ENCODE data around the gene SPOCK1.

SPOCK1 gene

GRCh38 chr5:137287569-137287968 is 211.6 kb downstream of the SPOCK1 start:
- DNase-seq (ENCODE audit: low read depth in 1 of 2, low spot score in 1 of 2), result no peak
- Histone ChIP-seq H3K27me3 (ENCODE audit: insufficient read depth, poor library complexity, severe bottlenecking) (no peaks in the 10 kb centered on the region), H3K4me3 (replicated peaks; ENCODE audit: insufficient read depth, low read length) (no peak overlapping the region), H3K27ac (replicated peaks) (no peak overlapping the region)
- no peak for TF ChIP-seq POLR2AphosphoS5 (IDR thresholded peaks at IDR 0.05; ENCODE audit: low read depth)
- TF ChIP-seq SPI1 (IDR thresholded peaks at IDR 0.05; ENCODE audit: borderline replicate concordance, low read depth), result no peak
- TF ChIP-seq, protein P1, sequence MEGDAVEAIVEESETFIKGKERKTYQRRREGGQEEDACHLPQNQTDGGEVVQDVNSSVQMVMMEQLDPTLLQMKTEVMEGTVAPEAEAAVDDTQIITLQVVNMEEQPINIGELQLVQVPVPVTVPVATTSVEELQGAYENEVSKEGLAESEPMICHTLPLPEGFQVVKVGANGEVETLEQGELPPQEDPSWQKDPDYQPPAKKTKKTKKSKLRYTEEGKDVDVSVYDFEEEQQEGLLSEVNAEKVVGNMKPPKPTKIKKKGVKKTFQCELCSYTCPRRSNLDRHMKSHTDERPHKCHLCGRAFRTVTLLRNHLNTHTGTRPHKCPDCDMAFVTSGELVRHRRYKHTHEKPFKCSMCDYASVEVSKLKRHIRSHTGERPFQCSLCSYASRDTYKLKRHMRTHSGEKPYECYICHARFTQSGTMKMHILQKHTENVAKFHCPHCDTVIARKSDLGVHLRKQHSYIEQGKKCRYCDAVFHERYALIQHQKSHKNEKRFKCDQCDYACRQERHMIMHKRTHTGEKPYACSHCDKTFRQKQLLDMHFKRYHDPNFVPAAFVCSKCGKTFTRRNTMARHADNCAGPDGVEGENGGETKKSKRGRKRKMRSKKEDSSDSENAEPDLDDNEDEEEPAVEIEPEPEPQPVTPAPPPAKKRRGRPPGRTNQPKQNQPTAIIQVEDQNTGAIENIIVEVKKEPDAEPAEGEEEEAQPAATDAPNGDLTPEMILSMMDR (IDR thresholded peaks at IDR 0.05; ENCODE audit: insufficient read depth, low read length), result no peak
- TF ChIP-seq GABPA (IDR thresholded peaks at IDR 0.05; ENCODE audit: low read depth), result no peak
- TF ChIP-seq REST (IDR thresholded peaks at IDR 0.05; ENCODE audit: insufficient replicate concordance, low read depth), result no peak

DNA sequence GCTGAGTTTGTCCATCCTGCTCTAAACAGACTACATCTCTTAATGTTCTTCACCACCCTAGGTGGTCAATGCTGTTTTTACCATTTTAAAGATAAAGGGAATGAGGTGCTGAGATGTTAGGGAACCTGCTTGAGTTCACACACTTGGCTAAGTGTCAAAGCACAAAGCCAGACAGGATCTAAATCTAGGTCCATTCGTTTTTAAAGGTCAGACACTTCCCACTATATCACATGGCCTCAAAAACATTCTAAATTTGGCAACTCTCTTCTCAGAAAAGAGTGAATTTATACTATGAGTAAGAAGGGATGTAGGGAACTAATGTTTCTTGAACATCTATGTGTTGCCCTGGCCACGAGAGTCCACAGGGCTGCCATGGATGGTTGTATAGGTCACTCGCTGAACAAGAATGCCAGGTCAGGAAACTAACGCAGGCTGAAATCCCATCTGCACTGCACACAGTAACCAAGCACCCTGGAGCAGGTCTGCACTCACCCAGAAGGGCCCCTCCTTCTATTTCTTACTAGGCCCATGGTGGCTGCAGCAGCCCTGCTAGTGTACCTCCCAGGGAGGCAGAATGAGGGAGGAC is 213.0 kb downstream of the SPOCK1 start:
- no peak for TF ChIP-seq SPI1 (IDR thresholded peaks at IDR 0.05; ENCODE audit: borderline replicate concordance, low read depth)
- Histone ChIP-seq H3K4me3 (replicated peaks; ENCODE audit: insufficient read depth, low read length) (no peak overlapping the region), H3K27ac (replicated peaks) (no peak overlapping the region), H3K27me3 (ENCODE audit: insufficient read depth, poor library complexity, severe bottlenecking) (no peaks in the 10 kb centered on the region)
- DNase-seq (ENCODE audit: low read depth in 1 of 2, low spot score in 1 of 2), result no peak

DNA sequence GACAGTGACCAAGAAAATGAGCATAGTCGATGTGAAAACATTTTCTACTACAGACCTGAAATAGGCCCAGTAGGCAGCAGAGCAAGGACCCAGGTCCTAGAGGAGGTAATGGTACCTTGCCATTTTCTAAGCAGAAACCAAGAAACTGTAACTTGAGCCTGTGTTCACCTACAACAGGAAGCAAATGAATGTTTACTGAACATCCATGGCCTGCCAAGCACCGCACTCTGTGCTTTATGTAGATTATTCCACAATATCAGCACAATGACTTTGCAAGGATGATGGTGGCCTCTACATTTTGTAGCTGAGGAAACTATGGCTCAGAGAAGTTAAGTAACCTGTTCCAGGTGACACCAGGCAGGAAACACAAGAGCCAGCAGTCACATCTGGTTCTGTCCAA is 215.3 kb downstream of the SPOCK1 start:
- H3K27ac ChIP-seq (replicated peaks), result no peak overlapping the region
- H3K27me3 ChIP-seq (ENCODE audit: insufficient read depth, poor library complexity, severe bottlenecking), result no peaks in the 10 kb centered on the region
- TF ChIP-seq REST (IDR thresholded peaks at IDR 0.05; ENCODE audit: insufficient replicate concordance, low read depth) (no peak), POLR2AphosphoS5 (IDR thresholded peaks at IDR 0.05; ENCODE audit: low read depth) (no peak), GABPA (IDR thresholded peaks at IDR 0.05; ENCODE audit: low read depth) (no peak), SPI1 (IDR thresholded peaks at IDR 0.05; ENCODE audit: borderline replicate concordance, low read depth) (no peak)
- TF ChIP-seq, protein P1 (IDR thresholded peaks at IDR 0.05; ENCODE audit: insufficient read depth, low read length), result no peak

DNA sequence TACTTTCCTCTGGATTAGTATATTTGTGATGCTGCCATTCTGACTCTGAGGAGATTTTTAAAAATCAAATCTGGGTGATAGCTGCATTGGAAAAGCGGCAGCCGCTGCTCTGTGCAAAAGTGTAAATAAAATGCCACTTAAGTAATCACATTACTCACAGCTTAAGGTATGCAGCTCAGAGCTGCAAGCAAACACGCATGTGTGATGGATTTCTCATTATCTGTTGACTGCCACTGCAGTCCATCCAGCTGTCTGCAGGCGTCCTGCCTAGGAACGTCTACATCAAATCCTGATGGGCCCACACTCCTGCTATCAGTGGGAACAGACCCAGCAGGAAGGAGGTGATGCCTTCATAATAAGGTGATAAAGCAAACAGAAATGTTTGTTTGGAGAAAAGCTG is 216.9 kb downstream of the SPOCK1 start:
- H3K27me3 ChIP-seq (ENCODE audit: insufficient read depth, poor library complexity, severe bottlenecking), result no peaks in the 10 kb centered on the region
- TF ChIP-seq, protein P1 (IDR thresholded peaks at IDR 0.05; ENCODE audit: insufficient read depth, low read length), result no peak

More for the DNA sequence above, 215.3 kb downstream of the SPOCK1 start:
- DNase-seq (ENCODE audit: low read depth in 1 of 2, low spot score in 1 of 2), result no peak
- no peak overlapping the region for H3K4me3 ChIP-seq (replicated peaks; ENCODE audit: insufficient read depth, low read length)

More for the DNA sequence above, 216.9 kb downstream of the SPOCK1 start:
- Histone ChIP-seq H3K4me3 (replicated peaks; ENCODE audit: insufficient read depth, low read length) (no peak overlapping the region), H3K27ac (replicated peaks) (no peak overlapping the region)
- no peak for DNase-seq (ENCODE audit: low read depth in 1 of 2, low spot score in 1 of 2)

All from HL-60 (cell line).